Stimulated activated CD8-positive, alpha-beta memory T cell treated with anti-CD3 and anti-CD28 coated beads, Interleukin-4, amount 100 ng/mL, for 24 hours (primary cell): ENCODE measurements around the gene KCNB1.
A peak's percentile ranks its signal among the peaks of the same experiment; 100 is the strongest.

ENCODE experiments used
- DNase-seq: peaks from one replicate; pipeline ENCODE4 v3.0.0-alpha.2; 2020; ENCODE audit warnings: low read depth

KCNB1 gene

GRCh38 chr20:49386848-49387580 lies 95.5 kb downstream of the KCNB1 start:
- no peak for DNase-seq

- no peak for DNase-seq
Measured at GRCh38 chr20:49385465-49385864, 97.0 kb downstream of the KCNB1 start.

- peak; percentile 56 for DNase-seq
Measured at GRCh38 chr20:49384437-49385434, 97.7 kb downstream of the KCNB1 start.

GRCh38 chr20:49381558-49382493 lies 100.6 kb downstream of the KCNB1 start:
- no peak for DNase-seq

- DNase-seq: no peak
Measured at GRCh38 chr20:49380337-49380780, 102.1 kb downstream of the KCNB1 start.

GRCh38 chr20:49379338-49379737 lies 103.1 kb downstream of the KCNB1 start:
- DNase-seq: no peak

- DNase-seq: no peak
Measured at GRCh38 chr20:49377326-49377725, 105.1 kb downstream of the KCNB1 start.

GRCh38 chr20:49375170-49375569 lies 107.3 kb downstream of the KCNB1 start:
- no peak for DNase-seq

- no peak for DNase-seq
Measured at GRCh38 chr20:49372095-49372734, 110.3 kb downstream of the KCNB1 start.

GRCh38 chr20:49368596-49368995 lies 113.9 kb downstream of the KCNB1 start:
- DNase-seq: no peak

- DNase-seq: no peak
Measured at GRCh38 chr20:49367113-49367512, 115.4 kb downstream of the KCNB1 start.

- no peak for DNase-seq
Measured at GRCh38 chr20:49366687-49367086, 115.8 kb downstream of the KCNB1 start.

GRCh38 chr20:49361862-49362660 lies 120.4 kb downstream of the KCNB1 start:
- DNase-seq: no peak

GRCh38 chr20:49360242-49360968 lies 122.1 kb downstream of the KCNB1 start:
- DNase-seq: no peak

- DNase-seq: no peak
Measured at GRCh38 chr20:49356676-49357075, 125.8 kb downstream of the KCNB1 start.

- no peak for DNase-seq
Measured at GRCh38 chr20:49354673-49355072, 127.8 kb downstream of the KCNB1 start.

GRCh38 chr20:49353348-49353747 lies 129.1 kb downstream of the KCNB1 start:
- no peak for DNase-seq

GRCh38 chr20:49352751-49353150 lies 129.7 kb downstream of the KCNB1 start:
- no peak for DNase-seq

- DNase-seq: no peak
Measured at GRCh38 chr20:49351775-49352174, 130.7 kb downstream of the KCNB1 start.
